Neural cell (in vitro differentiated cells): ENCODE measurements around the gene PDE9A.

Experiments used
- EP300 ChIP-seq: fragments of 450-650 bp; conservative IDR thresholded peaks from 2 replicates; pipeline ENCODE4 v1.6.1; 2014; ENCODE audit warnings: antibody characterized with exemption, mild to moderate bottlenecking, moderate library complexity; ENCODE audit not compliant: poor library complexity, severe bottlenecking
- RAD21 ChIP-seq: fragments of 450-650 bp; conservative IDR thresholded peaks from 2 replicates; pipeline ENCODE4 v1.6.1; 2014; ENCODE audit warnings: antibody characterized with exemption, mild to moderate bottlenecking, moderate library complexity
- TF ChIP-seq, protein P1 (sequence below): fragments of 450-650 bp; IDR thresholded peaks from 2 replicates; pipeline ENCODE4 v1.5.1; 2014; ENCODE audit warnings: antibody characterized with exemption, mild to moderate bottlenecking, moderate library complexity; ENCODE audit not compliant: poor library complexity, severe bottlenecking

DNA sequence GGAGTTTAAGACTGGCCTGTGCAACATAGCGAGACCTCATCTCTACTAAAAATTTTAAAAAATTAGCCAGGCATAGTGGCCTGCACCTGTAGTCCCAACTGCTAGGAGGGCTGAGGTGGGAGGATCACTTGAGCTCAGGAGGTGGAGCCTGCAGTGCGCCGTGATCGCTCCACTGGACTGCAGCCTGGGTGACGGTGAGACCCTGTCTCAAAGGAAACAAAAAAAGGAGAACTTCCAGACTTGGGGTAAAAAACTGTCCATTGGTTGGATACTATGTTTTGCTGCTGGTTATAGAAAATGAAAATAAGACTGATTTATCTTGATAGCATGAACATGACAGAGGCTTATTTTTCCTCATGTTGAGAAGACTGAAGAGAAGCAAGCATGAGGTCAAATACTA lies 146.5 kb downstream of the PDE9A start:
- TF ChIP-seq EP300 (no peak), RAD21 (no peak)
- TF ChIP-seq, protein P1, sequence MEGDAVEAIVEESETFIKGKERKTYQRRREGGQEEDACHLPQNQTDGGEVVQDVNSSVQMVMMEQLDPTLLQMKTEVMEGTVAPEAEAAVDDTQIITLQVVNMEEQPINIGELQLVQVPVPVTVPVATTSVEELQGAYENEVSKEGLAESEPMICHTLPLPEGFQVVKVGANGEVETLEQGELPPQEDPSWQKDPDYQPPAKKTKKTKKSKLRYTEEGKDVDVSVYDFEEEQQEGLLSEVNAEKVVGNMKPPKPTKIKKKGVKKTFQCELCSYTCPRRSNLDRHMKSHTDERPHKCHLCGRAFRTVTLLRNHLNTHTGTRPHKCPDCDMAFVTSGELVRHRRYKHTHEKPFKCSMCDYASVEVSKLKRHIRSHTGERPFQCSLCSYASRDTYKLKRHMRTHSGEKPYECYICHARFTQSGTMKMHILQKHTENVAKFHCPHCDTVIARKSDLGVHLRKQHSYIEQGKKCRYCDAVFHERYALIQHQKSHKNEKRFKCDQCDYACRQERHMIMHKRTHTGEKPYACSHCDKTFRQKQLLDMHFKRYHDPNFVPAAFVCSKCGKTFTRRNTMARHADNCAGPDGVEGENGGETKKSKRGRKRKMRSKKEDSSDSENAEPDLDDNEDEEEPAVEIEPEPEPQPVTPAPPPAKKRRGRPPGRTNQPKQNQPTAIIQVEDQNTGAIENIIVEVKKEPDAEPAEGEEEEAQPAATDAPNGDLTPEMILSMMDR = no peak
